HCT116 (cell line): ENCODE results near the gene KIAA1671. TPM values are rescaled to one million over a fixed set of nuclear protein-coding genes. Genes with fewer than 3 reads are reported as not detected.

ENCODE experiments used
- ATAC-seq: fragments of 200-7000 bp; cut with Tn5 transposase; 2 replicates; pipeline ENCODE4 v1.9.1; 2020; ENCODE audit warnings: mild to moderate bottlenecking, moderate library complexity
- BruUV-seq: library from RNA; stranded (reverse); fragments of 400-500 nt; replicated peaks from 2 replicates; lab custom pipeline; 2021; lab: Mats Ljungman, UMichigan
- CTCF ChIA-PET: fragments of 300-600 bp; sonication (Branson Sonifier 250); formaldehyde crosslinking; loops from one replicate; lab custom pipeline; 2021; ENCODE audit warnings: antibody characterized with exemption; lab: Charles Lee
- POLR2A ChIA-PET: fragments of 300-600, 350-600 bp; sonication (Branson Sonifier 250); formaldehyde crosslinking; loops from one replicate; lab custom pipeline; 2021; ENCODE audit warnings: antibody characterized with exemption; lab: Charles Lee
- RAD21 ChIA-PET, 2 experiments: fragments of 300-600 bp; sonication (Branson Sonifier 250); formaldehyde crosslinking; loops; one replicate each; lab custom pipeline; 2023; ENCODE audit warnings: low total read pairs in 2 of 2; ENCODE audit not compliant: uncharacterized antibody in 2 of 2, unreplicated experiment in 2 of 2, low non-redundant PET in 1 of 2; lab: Charles Lee
- DNase-seq: peaks from one replicate; pipeline ENCODE4 v3.0.0-alpha.2; 2010; ENCODE audit warnings: low read depth, low spot score
- H2AFZ ChIP-seq: fragments of 200-600 bp; shearing (Covaris generic), sonication (generic); 2 replicates; pipeline ENCODE4 v1.6.1; 2017; ENCODE audit warnings: low read depth, mixed run types, mixed read lengths, antibody characterized with exemption, low read length; ENCODE audit not compliant: poor library complexity, severe bottlenecking
- H3K27ac ChIP-seq: 2 replicates; pipeline ENCODE4 v1.5.1; 2012; ENCODE audit warnings: low read depth, low read length
- H3K27me3 ChIP-seq: fragments of 200-600 bp; sonication (generic); 2 replicates; pipeline ENCODE4 v1.6.1; 2016; ENCODE audit warnings: mixed run types, low read length, mixed read lengths; ENCODE audit not compliant: insufficient read depth
- H3K36me3 ChIP-seq, 2 experiments: fragments of 200-500 bp in 1 of 2; fragments of 200-600 bp in 1 of 2; sonication (Bioruptor generic) in 1 of 2; sonication (generic) in 1 of 2; 2 replicates each; pipeline versions ENCODE4 v1.5.1 to v1.6.1; 2014 to 2016; ENCODE audit warnings: low read length in 2 of 2, inconsistent platforms in 1 of 2, mixed read lengths in 1 of 2, mixed run types in 1 of 2; ENCODE audit not compliant: insufficient read depth in 2 of 2, control insufficient read depth in 1 of 2
- H3K4me1 ChIP-seq, 2 experiments: fragments of 200-600 bp in 1 of 2; sonication (generic) in 1 of 2; 2 replicates each; pipeline versions ENCODE4 v1.5.1 to v1.6.1; 2012 to 2017; ENCODE audit warnings: low read length in 2 of 2, inconsistent platforms in 1 of 2, mild to moderate bottlenecking in 1 of 2, mixed read lengths in 1 of 2, mixed run types in 1 of 2, moderate library complexity in 1 of 2; ENCODE audit not compliant: insufficient read depth in 2 of 2, control insufficient read depth in 1 of 2
- H3K4me2 ChIP-seq: fragments of 200-600 bp; sonication (generic); 2 replicates; pipeline ENCODE4 v1.6.1; 2017; ENCODE audit warnings: mixed run types, low read length, mixed read lengths
- H3K4me3 ChIP-seq, 2 experiments: fragments of 200-600 bp in 1 of 2; sonication (generic) in 1 of 2; replicated peaks in 1 of 2; 2 replicates each; pipeline ENCODE4 v1.5.1; 2011 to 2016; ENCODE audit warnings: low read length in 2 of 2, control low read depth in 1 of 2, low read depth in 1 of 2, mild to moderate bottlenecking in 1 of 2, mixed read lengths in 1 of 2, mixed run types in 1 of 2
- H3K79me2 ChIP-seq: fragments of 200-600 bp; sonication (generic); 2 replicates; pipeline ENCODE4 v1.6.1; 2017; ENCODE audit warnings: mild to moderate bottlenecking, mixed run types, low read length, moderate library complexity, mixed read lengths; ENCODE audit not compliant: insufficient read depth
- H3K9ac ChIP-seq: fragments of 200-600 bp; sonication (generic); 2 replicates; pipeline ENCODE4 v1.6.1; 2016; ENCODE audit warnings: low read length, mixed read lengths
- H3K9me2 ChIP-seq: fragments of 200-600 bp; sonication (generic), shearing (Covaris generic); 2 replicates; pipeline ENCODE4 v1.6.1; 2017; ENCODE audit warnings: mixed run types, mild to moderate bottlenecking, moderate library complexity; ENCODE audit not compliant: insufficient read depth
- H3K9me3 ChIP-seq, 2 experiments: fragments of 200-500 bp in 1 of 2; fragments of 200-600 bp in 1 of 2; sonication (Bioruptor generic) in 1 of 2; sonication (generic) in 1 of 2; 2 replicates each; pipeline ENCODE4 v1.6.1; 2014 to 2017; ENCODE audit warnings: low read length in 2 of 2, mixed read lengths in 2 of 2, inconsistent platforms in 1 of 2, low read depth in 1 of 2, mild to moderate bottlenecking in 1 of 2, mixed run types in 1 of 2, moderate library complexity in 1 of 2; ENCODE audit not compliant: control insufficient read depth in 1 of 2, insufficient read depth in 1 of 2
- H4K20me1 ChIP-seq: fragments of 200-600 bp; sonication (generic), shearing (Covaris generic); 2 replicates; pipeline ENCODE4 v1.6.1; 2017; ENCODE audit warnings: mixed run types, mild to moderate bottlenecking, moderate library complexity; ENCODE audit not compliant: insufficient read depth
- CBX3 ChIP-seq: IDR thresholded peaks from 2 replicates; pipeline ENCODE4 v1.6.1; 2012; ENCODE audit warnings: low read depth
- ELF1 ChIP-seq: IDR thresholded peaks from 2 replicates; pipeline ENCODE4 v1.6.1; 2012; ENCODE audit warnings: low read depth, borderline replicate concordance
- SIN3A ChIP-seq: IDR thresholded peaks from 2 replicates; pipeline ENCODE4 v1.6.1; 2012; ENCODE audit warnings: low read depth
- SP1 ChIP-seq: IDR thresholded peaks from 2 replicates; pipeline ENCODE4 v1.6.1; 2012; ENCODE audit warnings: low read depth
- SRF ChIP-seq: IDR thresholded peaks from 2 replicates; pipeline ENCODE4 v1.6.1; 2012; ENCODE audit warnings: low read depth
- intact Hi-C: fragments of 100-400 bp; cut with micrococcal nuclease; formaldehyde crosslinking; loops from 2 replicates; pipeline ENCODE4 v1.10.0; 2022
- total RNA-seq: library from RNA; stranded (reverse); gene quantifications from one replicate; pipeline ENCODE4 v1.2.1, GENCODE V29; 2021; ENCODE audit not compliant: unreplicated experiment
- TF ChIP-seq, protein P1 (sequence below): IDR thresholded peaks from 2 replicates; pipeline ENCODE4 v1.6.1; 2012
- TF ChIP-seq, protein P2 (sequence below): IDR thresholded peaks from 2 replicates; pipeline ENCODE4 v1.6.1; 2012; ENCODE audit warnings: low read depth
- TF ChIP-seq, protein P3 (sequence below): IDR thresholded peaks from 2 replicates; pipeline ENCODE4 v1.6.1; 2011; ENCODE audit warnings: mild to moderate bottlenecking, low read length, moderate library complexity; ENCODE audit not compliant: insufficient replicate concordance; ENCODE audit errors: extremely low read depth

KIAA1671 gene
- total RNA-seq, 1 experiment from 2014 or later, result 36.8 TPM

DNA sequence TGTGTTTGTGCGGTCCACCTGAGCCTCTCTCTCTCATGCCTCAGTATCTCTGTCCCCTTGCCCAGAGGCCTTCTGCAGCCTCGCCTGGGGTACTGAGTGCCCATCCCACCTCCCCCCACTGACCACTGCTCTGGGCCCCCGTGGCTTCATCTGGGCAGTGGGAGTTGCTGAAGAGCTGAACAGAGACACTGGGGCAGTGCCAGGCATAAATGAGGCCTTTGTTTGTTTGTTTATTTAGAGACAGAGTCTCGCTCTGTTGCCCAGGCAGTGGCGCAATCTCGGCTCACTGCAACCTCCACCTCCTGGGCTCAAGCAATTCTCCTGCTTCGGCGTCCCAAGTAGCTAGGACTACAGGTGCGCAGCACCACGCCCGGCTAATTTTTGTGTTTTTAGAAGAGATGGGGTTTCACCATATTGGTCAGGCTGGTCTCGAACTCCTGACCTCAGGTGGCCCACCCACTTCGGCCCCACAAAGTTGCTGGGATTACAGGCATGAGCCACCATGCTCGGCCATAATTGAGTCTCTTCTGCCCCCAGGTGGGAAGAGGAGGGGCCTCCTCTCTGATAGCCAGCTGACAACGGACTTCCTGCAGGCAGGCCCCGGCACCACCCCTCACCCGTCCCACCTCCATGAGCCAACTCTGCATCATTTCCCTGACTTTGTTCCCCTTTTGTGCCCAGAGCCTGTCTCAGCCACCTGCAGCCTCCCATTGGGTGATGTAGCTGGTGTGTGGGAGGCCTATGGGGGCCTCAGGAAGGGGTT is 256.4 kb downstream of the KIAA1671 start:
- no peaks in the 10 kb centered on the region for H3K4me1 ChIP-seq
- no peak overlapping the region for H3K4me3 ChIP-seq
- BruUV-seq, result no TSS peak
- ChIA-PET RAD21 (no interaction called here), CTCF (no interaction called here), POLR2A (no interaction called here)
- DNase-seq (no peak), ATAC-seq (no peak)
- H3K9ac ChIP-seq, result no peak overlapping the region
- H3K79me2 ChIP-seq, result no peaks in the 10 kb centered on the region
- peaks cover 0 to 3% of the 10 kb centered on the region in 2 experiments; a peak in 1 of 4 replicates for H3K9me3 ChIP-seq
- no peaks in the 10 kb centered on the region for H3K36me3 ChIP-seq
- no peaks in the 10 kb centered on the region for H4K20me1 ChIP-seq
- intact Hi-C loops, result loop anchor here (10.0 kb wide), 1 partner anchor 126 kb away; no protein-coding TSS in a partner anchor
- no peak overlapping the region for H3K4me2 ChIP-seq
- no peaks in the 10 kb centered on the region for H3K27me3 ChIP-seq
- H2AFZ ChIP-seq, result no peak overlapping the region
- no peaks in the 10 kb centered on the region for H3K9me2 ChIP-seq
- TF ChIP-seq SIN3A, result no peak
- no peak for TF ChIP-seq SP1
- TF ChIP-seq, protein P1, sequence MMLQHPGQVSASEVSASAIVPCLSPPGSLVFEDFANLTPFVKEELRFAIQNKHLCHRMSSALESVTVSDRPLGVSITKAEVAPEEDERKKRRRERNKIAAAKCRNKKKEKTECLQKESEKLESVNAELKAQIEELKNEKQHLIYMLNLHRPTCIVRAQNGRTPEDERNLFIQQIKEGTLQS, result no peak
- no peak for TF ChIP-seq CBX3
- TF ChIP-seq SRF, result no peak
- TF ChIP-seq ELF1, result no peak
- TF ChIP-seq, protein P2, sequence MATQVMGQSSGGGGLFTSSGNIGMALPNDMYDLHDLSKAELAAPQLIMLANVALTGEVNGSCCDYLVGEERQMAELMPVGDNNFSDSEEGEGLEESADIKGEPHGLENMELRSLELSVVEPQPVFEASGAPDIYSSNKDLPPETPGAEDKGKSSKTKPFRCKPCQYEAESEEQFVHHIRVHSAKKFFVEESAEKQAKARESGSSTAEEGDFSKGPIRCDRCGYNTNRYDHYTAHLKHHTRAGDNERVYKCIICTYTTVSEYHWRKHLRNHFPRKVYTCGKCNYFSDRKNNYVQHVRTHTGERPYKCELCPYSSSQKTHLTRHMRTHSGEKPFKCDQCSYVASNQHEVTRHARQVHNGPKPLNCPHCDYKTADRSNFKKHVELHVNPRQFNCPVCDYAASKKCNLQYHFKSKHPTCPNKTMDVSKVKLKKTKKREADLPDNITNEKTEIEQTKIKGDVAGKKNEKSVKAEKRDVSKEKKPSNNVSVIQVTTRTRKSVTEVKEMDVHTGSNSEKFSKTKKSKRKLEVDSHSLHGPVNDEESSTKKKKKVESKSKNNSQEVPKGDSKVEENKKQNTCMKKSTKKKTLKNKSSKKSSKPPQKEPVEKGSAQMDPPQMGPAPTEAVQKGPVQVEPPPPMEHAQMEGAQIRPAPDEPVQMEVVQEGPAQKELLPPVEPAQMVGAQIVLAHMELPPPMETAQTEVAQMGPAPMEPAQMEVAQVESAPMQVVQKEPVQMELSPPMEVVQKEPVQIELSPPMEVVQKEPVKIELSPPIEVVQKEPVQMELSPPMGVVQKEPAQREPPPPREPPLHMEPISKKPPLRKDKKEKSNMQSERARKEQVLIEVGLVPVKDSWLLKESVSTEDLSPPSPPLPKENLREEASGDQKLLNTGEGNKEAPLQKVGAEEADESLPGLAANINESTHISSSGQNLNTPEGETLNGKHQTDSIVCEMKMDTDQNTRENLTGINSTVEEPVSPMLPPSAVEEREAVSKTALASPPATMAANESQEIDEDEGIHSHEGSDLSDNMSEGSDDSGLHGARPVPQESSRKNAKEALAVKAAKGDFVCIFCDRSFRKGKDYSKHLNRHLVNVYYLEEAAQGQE, result no peak
- TF ChIP-seq, protein P3, sequence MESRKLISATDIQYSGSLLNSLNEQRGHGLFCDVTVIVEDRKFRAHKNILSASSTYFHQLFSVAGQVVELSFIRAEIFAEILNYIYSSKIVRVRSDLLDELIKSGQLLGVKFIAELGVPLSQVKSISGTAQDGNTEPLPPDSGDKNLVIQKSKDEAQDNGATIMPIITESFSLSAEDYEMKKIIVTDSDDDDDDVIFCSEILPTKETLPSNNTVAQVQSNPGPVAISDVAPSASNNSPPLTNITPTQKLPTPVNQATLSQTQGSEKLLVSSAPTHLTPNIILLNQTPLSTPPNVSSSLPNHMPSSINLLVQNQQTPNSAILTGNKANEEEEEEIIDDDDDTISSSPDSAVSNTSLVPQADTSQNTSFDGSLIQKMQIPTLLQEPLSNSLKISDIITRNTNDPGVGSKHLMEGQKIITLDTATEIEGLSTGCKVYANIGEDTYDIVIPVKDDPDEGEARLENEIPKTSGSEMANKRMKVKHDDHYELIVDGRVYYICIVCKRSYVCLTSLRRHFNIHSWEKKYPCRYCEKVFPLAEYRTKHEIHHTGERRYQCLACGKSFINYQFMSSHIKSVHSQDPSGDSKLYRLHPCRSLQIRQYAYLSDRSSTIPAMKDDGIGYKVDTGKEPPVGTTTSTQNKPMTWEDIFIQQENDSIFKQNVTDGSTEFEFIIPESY, result no peak
- no peak overlapping the region for H3K27ac ChIP-seq
